BE2C (cell line): Measurements from ENCODE around the gene RASAL2.

Experiments used
- DNase-seq: peaks from one replicate; pipeline ENCODE4 v3.0.0-alpha.2; 2020
- H3K27me3 ChIP-seq: fragments of 250-450 bp; sonication (Bioruptor Pico); 2 replicates; pipeline ENCODE4 v1.5.1; 2020; ENCODE audit warnings: mild to moderate bottlenecking
- H3K36me3 ChIP-seq: fragments of 250-450 bp; sonication (Bioruptor Pico); 2 replicates; pipeline ENCODE4 v1.5.1; 2020; ENCODE audit warnings: mild to moderate bottlenecking
- H3K4me1 ChIP-seq: fragments of 250-450 bp; sonication (Bioruptor Pico); 2 replicates; pipeline ENCODE4 v1.5.1; 2020
- H3K4me3 ChIP-seq: 2 replicates; pipeline ENCODE4 v1.5.1; 2011; ENCODE audit warnings: low read depth, low read length
- H3K9me3 ChIP-seq: fragments of 250-450 bp; sonication (Bioruptor Pico); 2 replicates; pipeline ENCODE4 v1.5.1; 2020
- TF ChIP-seq, protein P1 (sequence below): IDR thresholded peaks from 2 replicates; pipeline ENCODE4 v1.5.1; 2012; ENCODE audit warnings: mild to moderate bottlenecking, low read depth, low read length

Gene RASAL2

DNA sequence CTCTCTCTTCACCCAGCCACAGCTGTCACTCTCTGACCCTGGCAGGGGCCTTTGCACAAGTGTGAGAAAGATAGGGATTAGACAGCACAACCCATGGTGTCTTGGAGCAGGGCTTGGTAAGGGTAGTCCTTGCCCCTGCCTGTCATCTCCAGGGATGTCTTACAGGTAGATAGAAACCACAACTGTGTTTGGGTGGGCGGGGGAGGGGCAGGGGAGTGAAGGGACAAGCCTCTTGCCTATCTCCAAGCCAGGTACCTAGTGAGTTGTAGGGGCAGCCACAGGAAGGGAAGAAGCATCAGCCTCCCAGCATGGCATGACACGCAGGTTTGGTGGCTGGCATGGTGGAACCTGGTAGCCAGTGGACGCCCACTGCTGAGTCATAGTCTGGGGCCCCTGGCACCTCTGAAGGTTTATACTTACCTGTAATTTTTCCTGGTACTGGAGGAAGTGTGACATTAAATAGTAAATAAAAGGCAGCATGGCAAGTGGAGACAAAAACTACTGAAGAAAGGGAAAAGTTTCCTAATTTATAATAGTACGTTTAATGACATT lies 305.3 kb downstream of the RASAL2 start:
- Histone ChIP-seq H3K9me3 (no peaks in the 10 kb centered on the region), H3K4me1 (no peaks in the 10 kb centered on the region), H3K27me3 (no peaks in the 10 kb centered on the region), H3K4me3 (no peak overlapping the region), H3K36me3 (no peaks in the 10 kb centered on the region)
- TF ChIP-seq, protein P1, sequence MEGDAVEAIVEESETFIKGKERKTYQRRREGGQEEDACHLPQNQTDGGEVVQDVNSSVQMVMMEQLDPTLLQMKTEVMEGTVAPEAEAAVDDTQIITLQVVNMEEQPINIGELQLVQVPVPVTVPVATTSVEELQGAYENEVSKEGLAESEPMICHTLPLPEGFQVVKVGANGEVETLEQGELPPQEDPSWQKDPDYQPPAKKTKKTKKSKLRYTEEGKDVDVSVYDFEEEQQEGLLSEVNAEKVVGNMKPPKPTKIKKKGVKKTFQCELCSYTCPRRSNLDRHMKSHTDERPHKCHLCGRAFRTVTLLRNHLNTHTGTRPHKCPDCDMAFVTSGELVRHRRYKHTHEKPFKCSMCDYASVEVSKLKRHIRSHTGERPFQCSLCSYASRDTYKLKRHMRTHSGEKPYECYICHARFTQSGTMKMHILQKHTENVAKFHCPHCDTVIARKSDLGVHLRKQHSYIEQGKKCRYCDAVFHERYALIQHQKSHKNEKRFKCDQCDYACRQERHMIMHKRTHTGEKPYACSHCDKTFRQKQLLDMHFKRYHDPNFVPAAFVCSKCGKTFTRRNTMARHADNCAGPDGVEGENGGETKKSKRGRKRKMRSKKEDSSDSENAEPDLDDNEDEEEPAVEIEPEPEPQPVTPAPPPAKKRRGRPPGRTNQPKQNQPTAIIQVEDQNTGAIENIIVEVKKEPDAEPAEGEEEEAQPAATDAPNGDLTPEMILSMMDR = no peak
- DNase-seq = no peak

DNA sequence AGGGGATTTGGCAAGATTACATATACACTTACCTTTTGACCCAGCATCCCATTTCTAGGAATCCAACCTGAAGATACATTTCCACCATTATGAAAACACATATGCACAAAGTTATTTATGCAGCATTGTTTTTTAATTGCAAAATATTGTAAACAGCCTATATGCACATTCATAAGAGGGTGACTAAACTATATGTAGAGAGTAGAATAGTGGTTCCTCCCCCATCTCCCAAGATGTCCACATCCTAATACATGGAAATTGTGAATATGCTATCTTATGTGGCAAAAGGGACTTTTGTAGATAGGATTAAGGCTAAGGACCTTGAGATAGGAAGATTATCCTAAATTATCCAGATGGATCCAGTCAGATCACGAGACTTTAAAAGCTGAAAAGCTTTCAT lies 311.2 kb downstream of the RASAL2 start:
- Histone ChIP-seq H3K9me3 (no peaks in the 10 kb centered on the region), H3K4me3 (no peak overlapping the region), H3K36me3 (no peaks in the 10 kb centered on the region), H3K4me1 (no peaks in the 10 kb centered on the region), H3K27me3 (no peaks in the 10 kb centered on the region)
- DNase-seq = no peak
- TF ChIP-seq, protein P1 = no peak

DNA sequence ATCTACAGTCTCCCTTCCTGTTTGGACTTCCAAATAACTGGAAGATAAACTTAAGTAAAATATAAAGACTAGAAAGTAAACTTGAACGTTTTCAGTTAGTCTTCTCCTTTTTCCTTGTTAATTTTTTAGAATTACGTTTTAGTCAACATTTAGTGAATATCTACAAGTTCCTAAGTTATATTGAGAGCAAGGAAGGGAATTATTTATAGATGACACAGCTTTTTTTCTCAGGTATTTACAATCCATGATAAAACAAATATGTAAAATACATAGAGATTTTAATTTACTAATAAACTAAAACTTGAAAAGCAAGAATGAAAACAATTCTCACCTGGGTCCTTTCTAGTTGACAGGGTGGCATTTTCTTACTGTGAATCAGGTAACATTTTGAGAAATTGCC lies 313.3 kb downstream of the RASAL2 start:
- no peaks in the 10 kb centered on the region for H3K9me3 ChIP-seq
- TF ChIP-seq, protein P1 = no peak
- no peak overlapping the region for H3K4me3 ChIP-seq
- no peaks in the 10 kb centered on the region for H3K36me3 ChIP-seq
- H3K27me3 ChIP-seq = no peaks in the 10 kb centered on the region
- no peaks in the 10 kb centered on the region for H3K4me1 ChIP-seq
- no peak for DNase-seq

DNA sequence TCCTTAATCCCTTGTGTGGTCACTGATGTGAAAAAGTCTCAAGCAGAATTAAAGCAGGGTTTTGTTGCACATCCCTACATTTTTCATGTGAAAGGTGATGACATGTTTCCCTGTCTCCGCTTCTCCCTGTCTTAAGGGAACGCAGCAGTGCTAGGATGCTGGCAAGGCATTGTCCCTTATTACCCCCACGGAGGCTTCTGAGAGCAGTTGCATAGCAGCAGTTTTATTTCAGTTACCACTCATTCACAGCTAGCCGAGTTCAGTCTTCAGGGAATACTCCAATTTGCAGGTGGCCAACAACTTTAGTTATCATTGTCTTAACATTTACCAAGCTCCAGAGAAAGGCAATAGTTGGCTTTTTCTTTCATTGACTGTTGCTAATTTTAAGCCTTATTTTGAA lies 313.8 kb downstream of the RASAL2 start:
- H3K9me3 ChIP-seq = no peaks in the 10 kb centered on the region
- no peak overlapping the region for H3K4me3 ChIP-seq
- no peak for DNase-seq
- TF ChIP-seq, protein P1 = no peak
- H3K36me3 ChIP-seq = no peaks in the 10 kb centered on the region
- no peaks in the 10 kb centered on the region for H3K27me3 ChIP-seq
- H3K4me1 ChIP-seq = no peaks in the 10 kb centered on the region

DNA sequence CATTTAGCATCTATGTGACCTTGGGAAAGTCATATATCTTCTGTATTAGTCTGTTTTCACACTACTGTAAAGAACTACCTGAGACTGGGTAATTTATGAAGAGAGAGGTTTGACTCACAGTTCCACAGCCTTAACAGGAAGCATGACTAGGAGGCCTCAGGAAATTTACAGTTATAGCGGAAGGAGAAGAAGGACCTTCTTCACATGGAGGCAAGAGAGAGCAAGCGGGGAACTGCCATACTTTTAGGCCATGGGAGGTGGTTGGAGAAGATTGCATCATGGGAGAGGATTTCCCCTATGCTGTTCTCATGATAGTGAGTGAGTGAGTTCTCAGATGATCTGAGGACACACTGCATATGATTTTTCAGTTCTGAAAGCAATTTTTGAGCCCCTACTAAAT lies 315.0 kb downstream of the RASAL2 start:
- H3K36me3 ChIP-seq = no peaks in the 10 kb centered on the region
- TF ChIP-seq, protein P1 = no peak
- H3K4me3 ChIP-seq = no peak overlapping the region
- H3K27me3 ChIP-seq = no peaks in the 10 kb centered on the region
- H3K4me1 ChIP-seq = no peaks in the 10 kb centered on the region
- H3K9me3 ChIP-seq = no peaks in the 10 kb centered on the region
- no peak for DNase-seq

DNA sequence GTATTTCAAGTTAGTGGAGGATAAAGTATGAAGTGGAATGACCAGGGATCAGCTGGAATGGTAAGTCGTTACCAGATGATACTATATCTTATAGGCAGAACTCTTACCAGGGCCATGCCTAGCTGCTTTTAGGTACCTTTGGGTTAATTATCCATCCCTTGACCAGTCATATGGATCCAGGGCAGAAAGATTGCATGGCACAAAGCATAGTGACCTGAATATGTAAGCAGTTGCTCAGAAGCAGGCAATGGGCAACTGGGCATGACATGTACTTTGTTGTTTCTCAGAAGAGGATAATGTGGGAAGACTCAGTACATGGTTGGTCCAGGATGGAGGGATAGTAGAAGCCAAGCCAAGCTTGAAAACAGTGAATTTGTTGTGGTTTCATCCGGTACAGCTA lies 315.6 kb downstream of the RASAL2 start:
- TF ChIP-seq, protein P1 = no peak
- Histone ChIP-seq H3K4me3 (no peak overlapping the region), H3K36me3 (no peaks in the 10 kb centered on the region), H3K4me1 (no peaks in the 10 kb centered on the region), H3K27me3 (no peaks in the 10 kb centered on the region), H3K9me3 (no peaks in the 10 kb centered on the region)
- no peak for DNase-seq
